Measurements from ENCODE around the gene LGMN.

DNA sequence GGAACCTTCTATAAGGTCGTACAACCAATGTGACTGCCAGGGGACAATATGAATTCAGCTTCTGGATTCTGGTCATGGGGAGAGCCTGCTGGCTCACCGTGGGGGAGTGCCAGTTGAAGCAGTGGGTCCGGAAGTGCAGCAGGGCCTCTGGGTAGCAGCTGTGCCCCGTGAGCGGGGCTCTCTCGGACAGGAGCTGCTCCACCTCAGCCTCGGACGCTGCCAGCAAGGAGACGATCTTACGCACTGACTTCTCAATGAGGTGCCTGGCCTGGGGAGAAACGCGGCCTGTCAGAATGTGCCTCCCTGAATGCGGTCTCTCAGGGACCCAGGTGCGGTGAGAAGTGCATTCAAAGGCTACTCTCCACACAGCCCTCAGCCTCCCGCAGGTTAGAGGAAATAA is 42.0 kb downstream of the LGMN start:
- TF ChIP-seq, protein P1, sequence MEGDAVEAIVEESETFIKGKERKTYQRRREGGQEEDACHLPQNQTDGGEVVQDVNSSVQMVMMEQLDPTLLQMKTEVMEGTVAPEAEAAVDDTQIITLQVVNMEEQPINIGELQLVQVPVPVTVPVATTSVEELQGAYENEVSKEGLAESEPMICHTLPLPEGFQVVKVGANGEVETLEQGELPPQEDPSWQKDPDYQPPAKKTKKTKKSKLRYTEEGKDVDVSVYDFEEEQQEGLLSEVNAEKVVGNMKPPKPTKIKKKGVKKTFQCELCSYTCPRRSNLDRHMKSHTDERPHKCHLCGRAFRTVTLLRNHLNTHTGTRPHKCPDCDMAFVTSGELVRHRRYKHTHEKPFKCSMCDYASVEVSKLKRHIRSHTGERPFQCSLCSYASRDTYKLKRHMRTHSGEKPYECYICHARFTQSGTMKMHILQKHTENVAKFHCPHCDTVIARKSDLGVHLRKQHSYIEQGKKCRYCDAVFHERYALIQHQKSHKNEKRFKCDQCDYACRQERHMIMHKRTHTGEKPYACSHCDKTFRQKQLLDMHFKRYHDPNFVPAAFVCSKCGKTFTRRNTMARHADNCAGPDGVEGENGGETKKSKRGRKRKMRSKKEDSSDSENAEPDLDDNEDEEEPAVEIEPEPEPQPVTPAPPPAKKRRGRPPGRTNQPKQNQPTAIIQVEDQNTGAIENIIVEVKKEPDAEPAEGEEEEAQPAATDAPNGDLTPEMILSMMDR (IDR thresholded peaks at IDR 0.05) = no peak
- TF ChIP-seq EZH2 (IDR thresholded peaks at IDR 0.05; ENCODE audit: borderline replicate concordance, insufficient read depth, low read depth, low read length, poor library complexity, severe bottlenecking) = no peak

Data from B cell (primary cell).